HepG2 (cell line): ENCODE results near the gene BTF3L4. TPM values are rescaled to one million over a fixed set of nuclear protein-coding genes. Genes with fewer than 3 reads are reported as not detected.

Source experiments
- HES4 ChIP-seq: sonication (generic); formaldehyde crosslinking; IDR thresholded peaks from 2 replicates; pipeline ENCODE4 v1.9.0; 2021; ENCODE audit warnings: mild to moderate bottlenecking, missing genetic modification reagents, borderline replicate concordance
- MAFK ChIP-seq, 2 experiments: IDR thresholded peaks in 1 of 2; conservative IDR thresholded peaks in 1 of 2; 2 replicates each; pipeline ENCODE4 v1.6.1; 2011; ENCODE audit warnings: improper control_type of control experiment in 2 of 2, low read length in 2 of 2
- MTA1 ChIP-seq: sonication (generic); formaldehyde crosslinking; IDR thresholded peaks from 2 replicates; pipeline ENCODE4 v1.4.0; 2020; ENCODE audit warnings: missing genetic modification reagents, mild to moderate bottlenecking, borderline replicate concordance
- NFYC ChIP-seq: IDR thresholded peaks from 2 replicates; pipeline ENCODE4 v1.6.1; 2016; ENCODE audit warnings: missing genetic modification reagents, missing compliant biosample characterization
- SMAD1 ChIP-seq: sonication (generic); formaldehyde crosslinking; IDR thresholded peaks from 2 replicates; pipeline ENCODE4 v1.4.0; 2020; ENCODE audit warnings: missing genetic modification reagents, low read depth, mild to moderate bottlenecking, borderline replicate concordance
- ZBTB40 ChIP-seq, 2 experiments: fragments of 450-650 bp in 1 of 2; sonication (generic) in 1 of 2; formaldehyde crosslinking in 1 of 2; IDR thresholded peaks; 2 replicates each; pipeline versions ENCODE4 v1.6.1 to v1.8.0; 2016 to 2022; ENCODE audit warnings: antibody characterized with exemption in 1 of 2, mild to moderate bottlenecking in 1 of 2, missing genetic modification reagents in 1 of 2
- ZNF235 ChIP-seq: sonication (generic); formaldehyde crosslinking; IDR thresholded peaks from 2 replicates; pipeline ENCODE4 v1.8.1; 2023; ENCODE audit warnings: mild to moderate bottlenecking, missing genetic modification reagents, borderline replicate concordance
- ZNF772 ChIP-seq: sonication (generic); formaldehyde crosslinking; IDR thresholded peaks from 2 replicates; pipeline ENCODE4 v1.5.0; 2020; ENCODE audit warnings: mild to moderate bottlenecking, missing genetic modification reagents
- polyA plus RNA-seq, 8 experiments: library from polyadenylated mRNA; depleted of rRNA in 3 of 8; stranded (reverse) in 7 of 8; unstranded in 1 of 8; fragments of >200 nt; fragmentation: Illumina TruSeq in 4 of 8; extraction: Trizol in 4 of 8; gene quantifications; 2 replicates each; pipeline versions ENCODE4 v1.2.1 to v1.2.3, GENCODE V29; 2011 to 2016; ENCODE audit warnings: low read depth in 4 of 8, missing spikeins in 1 of 8, mixed read lengths in 1 of 8; ENCODE audit not compliant: insufficient read depth in 1 of 8
- total RNA-seq, 5 experiments: library from RNA; depleted of rRNA; stranded (reverse); fragments of >200 nt; fragmentation: Illumina TruSeq; extraction: Trizol; gene quantifications; 2 replicates each; pipeline ENCODE4 v1.2.3, GENCODE V29; 2016; ENCODE audit warnings: low read depth in 1 of 5
- TF ChIP-seq, protein P1 (sequence below): IDR thresholded peaks from 2 replicates; pipeline ENCODE4 v1.6.1; 2016; ENCODE audit warnings: low read depth, missing genetic modification reagents, missing compliant biosample characterization
- TF ChIP-seq, protein P2 (sequence below): sonication (generic); formaldehyde crosslinking; IDR thresholded peaks from 2 replicates; pipeline ENCODE4 v1.4.0; 2020; ENCODE audit warnings: mild to moderate bottlenecking, missing genetic modification reagents, borderline replicate concordance

Gene BTF3L4
- total and polyA plus RNA-seq, 2 of the 13 experiments (the other 11 are each of a cell fraction or from before 2014, with no cell fraction given): 59.0 to 74.3 TPM

DNA sequence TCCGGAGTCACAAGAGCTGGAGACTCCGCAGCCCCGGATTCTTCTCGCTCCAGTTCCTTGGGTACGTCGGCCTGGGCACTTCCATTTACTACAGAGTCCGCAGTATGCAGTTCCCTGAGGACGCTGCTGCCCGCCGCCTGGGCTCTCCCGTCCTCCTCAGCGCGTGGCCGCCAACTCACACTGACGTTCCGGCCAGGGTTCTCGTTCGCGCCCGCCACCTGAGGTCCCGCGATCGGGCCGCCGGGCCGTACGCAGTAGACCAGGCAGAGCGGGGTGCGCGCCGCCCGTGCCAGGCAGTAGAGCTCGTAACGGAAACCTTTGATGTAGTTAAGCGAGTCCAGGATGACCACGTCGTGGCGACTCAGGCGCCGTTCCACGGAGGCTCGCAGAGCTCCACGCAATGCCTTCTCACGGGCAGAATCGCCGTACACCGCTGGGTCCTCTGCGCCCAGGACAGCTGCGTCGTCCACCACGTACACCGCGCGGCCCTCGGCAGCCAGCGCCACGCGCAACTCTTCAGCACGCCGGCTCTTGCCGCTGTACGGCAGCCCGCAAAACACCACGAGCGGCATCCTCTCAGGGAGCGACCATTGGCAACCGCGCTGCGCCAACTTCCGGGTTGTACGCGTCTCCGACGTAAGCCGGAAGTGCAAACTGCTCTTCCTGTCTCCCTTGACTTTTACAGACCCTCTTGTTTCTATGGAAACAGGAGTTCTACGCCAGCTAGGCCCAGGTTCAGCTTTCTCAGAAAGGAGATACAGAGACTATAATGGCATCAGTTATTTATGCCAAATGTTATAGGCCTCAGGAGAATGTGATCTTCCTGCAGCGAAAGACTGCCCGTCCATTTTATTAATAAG is 22.7 kb upstream of the BTF3L4 start, which contains the start of gene KTI12 (continued):
- TF ChIP-seq MAFK (conservative IDR thresholded peaks at IDR 0.05 in 1 of 2, IDR thresholded peaks at IDR 0.05 in 1 of 2; ENCODE audit: low read length in 2 of 2) (no peak), MTA1 (CRISPR knock-in tag) (peak; percentile 71), SMAD1 (CRISPR knock-in tag) (no peak), ZNF235 (CRISPR knock-in tag) (no peak), ZBTB40 (IDR thresholded peaks at IDR 0.05) (no peak), ZBTB40 (CRISPR knock-in tag; IDR thresholded peaks at IDR 0.05) (peak; percentile 86), NFYC (CRISPR knock-in tag) (peak; percentile 43; the same call in 1 of the 2 replicates), ZNF772 (CRISPR knock-in tag) (no peak; the same call in 1 of the 2 replicates), HES4 (CRISPR knock-in tag) (no peak)
- TF ChIP-seq, protein P1, sequence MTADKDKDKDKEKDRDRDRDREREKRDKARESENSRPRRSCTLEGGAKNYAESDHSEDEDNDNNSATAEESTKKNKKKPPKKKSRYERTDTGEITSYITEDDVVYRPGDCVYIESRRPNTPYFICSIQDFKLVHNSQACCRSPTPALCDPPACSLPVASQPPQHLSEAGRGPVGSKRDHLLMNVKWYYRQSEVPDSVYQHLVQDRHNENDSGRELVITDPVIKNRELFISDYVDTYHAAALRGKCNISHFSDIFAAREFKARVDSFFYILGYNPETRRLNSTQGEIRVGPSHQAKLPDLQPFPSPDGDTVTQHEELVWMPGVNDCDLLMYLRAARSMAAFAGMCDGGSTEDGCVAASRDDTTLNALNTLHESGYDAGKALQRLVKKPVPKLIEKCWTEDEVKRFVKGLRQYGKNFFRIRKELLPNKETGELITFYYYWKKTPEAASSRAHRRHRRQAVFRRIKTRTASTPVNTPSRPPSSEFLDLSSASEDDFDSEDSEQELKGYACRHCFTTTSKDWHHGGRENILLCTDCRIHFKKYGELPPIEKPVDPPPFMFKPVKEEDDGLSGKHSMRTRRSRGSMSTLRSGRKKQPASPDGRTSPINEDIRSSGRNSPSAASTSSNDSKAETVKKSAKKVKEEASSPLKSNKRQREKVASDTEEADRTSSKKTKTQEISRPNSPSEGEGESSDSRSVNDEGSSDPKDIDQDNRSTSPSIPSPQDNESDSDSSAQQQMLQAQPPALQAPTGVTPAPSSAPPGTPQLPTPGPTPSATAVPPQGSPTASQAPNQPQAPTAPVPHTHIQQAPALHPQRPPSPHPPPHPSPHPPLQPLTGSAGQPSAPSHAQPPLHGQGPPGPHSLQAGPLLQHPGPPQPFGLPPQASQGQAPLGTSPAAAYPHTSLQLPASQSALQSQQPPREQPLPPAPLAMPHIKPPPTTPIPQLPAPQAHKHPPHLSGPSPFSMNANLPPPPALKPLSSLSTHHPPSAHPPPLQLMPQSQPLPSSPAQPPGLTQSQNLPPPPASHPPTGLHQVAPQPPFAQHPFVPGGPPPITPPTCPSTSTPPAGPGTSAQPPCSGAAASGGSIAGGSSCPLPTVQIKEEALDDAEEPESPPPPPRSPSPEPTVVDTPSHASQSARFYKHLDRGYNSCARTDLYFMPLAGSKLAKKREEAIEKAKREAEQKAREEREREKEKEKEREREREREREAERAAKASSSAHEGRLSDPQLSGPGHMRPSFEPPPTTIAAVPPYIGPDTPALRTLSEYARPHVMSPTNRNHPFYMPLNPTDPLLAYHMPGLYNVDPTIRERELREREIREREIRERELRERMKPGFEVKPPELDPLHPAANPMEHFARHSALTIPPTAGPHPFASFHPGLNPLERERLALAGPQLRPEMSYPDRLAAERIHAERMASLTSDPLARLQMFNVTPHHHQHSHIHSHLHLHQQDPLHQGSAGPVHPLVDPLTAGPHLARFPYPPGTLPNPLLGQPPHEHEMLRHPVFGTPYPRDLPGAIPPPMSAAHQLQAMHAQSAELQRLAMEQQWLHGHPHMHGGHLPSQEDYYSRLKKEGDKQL (CRISPR knock-in tag): no peak
- TF ChIP-seq, protein P2, sequence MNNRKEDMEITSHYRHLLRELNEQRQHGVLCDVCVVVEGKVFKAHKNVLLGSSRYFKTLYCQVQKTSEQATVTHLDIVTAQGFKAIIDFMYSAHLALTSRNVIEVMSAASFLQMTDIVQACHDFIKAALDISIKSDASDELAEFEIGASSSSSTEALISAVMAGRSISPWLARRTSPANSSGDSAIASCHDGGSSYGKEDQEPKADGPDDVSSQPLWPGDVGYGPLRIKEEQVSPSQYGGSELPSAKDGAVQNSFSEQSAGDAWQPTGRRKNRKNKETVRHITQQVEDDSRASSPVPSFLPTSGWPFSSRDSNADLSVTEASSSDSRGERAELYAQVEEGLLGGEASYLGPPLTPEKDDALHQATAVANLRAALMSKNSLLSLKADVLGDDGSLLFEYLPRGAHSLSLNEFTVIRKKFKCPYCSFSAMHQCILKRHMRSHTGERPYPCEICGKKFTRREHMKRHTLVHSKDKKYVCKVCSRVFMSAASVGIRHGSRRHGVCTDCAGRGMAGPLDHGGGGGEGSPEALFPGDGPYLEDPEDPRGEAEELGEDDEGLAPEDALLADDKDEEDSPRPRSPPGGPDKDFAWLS (CRISPR knock-in tag): peak; percentile 83; the same call in 1 of the 2 replicates
